Camera-type eye (tissue), 1 donor: ENCODE measurements around the gene SDCCAG8. TPM values are rescaled to one million over a fixed set of nuclear protein-coding genes. Genes with fewer than 3 reads are reported as not detected.

Experiments used
- total RNA-seq: library from RNA; depleted of rRNA; stranded (reverse); fragments of >200 nt; gene quantifications from one replicate; pipeline ENCODE4 v1.2.3, GENCODE V29; 2014

The SDCCAG8 gene
- 86.6 TPM for total RNA-seq

GRCh38 chr1:243255791-243256512 is at the start of gene SDCCAG8:
Gene SDCCAG8, plus strand, starts transcription at chr1:243256041. Its CDS starts 133 bp downstream, at chr1:243256174.

GRCh38 chr1:243254927-243255790 is 682 bp upstream of the SDCCAG8 start, which contains the start of gene CEP170:
Gene CEP170, minus strand, starts transcription at chr1:243255281. Its CDS starts 30,001 bp downstream, at chr1:243225280.

Other genes starting within 250 kb of the SDCCAG8 start
- 218 TPM for gene CEP170, start 760 bp upstream of the SDCCAG8 start, total RNA-seq